HG03097 (cell line): ENCODE data around the gene ATP6V0A4.
"Not testable (repeated sequence)": the region's sequence is repeated elsewhere in the genome, so short reads cannot be mapped to it uniquely, and the experiment has no call there.

Source experiments
- ATAC-seq: cut with Tn5 transposase; IDR thresholded peaks from one replicate; pipeline ENCODE4 v1.9.1; 2021; ENCODE audit not compliant: unreplicated experiment, low FRiP score

ATP6V0A4 gene

GRCh38 chr7:138710536-138711385, 87.2 kb downstream of the ATP6V0A4 start:
- no peak for ATAC-seq

GRCh38 chr7:138705167-138705566, 92.8 kb downstream of the ATP6V0A4 start:
- ATAC-seq: no peak

GRCh38 chr7:138701537-138701923, 96.5 kb downstream of the ATP6V0A4 start:
- ATAC-seq: no peak

DNA sequence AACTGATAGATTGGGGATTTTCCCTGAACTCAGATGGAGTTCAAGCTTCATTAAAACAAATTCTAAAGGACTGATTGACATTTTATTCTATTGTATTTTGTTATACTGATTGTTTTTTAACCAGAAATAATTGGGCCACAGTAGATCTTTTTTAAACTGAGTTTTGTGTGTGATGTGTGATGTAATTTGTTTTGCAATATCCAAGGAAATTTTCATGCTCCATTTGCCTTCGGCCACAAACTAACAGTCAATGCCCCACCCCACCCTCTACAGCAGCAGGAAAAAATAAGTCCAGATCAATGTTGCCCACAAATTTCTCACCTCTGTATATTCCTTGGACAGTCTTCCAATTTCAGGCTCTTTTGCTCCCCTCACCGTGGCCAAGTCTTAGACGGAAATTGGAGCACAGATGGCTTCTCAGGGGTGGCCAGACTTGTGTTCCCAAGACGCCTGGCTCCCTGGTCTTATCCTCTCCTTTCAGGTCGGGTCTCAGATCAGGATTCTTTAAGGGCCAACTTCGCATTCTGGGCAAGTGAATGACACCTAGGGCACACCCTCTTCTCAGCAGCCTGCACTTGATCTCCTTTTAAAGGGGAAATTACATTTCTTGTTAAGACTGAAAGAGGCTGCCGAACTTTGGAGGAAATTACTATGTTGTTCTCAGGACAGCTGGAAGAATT, 97.0 kb downstream of the ATP6V0A4 start, which contains the start of gene SVOPL:
Gene SVOPL (minus strand): TSS at position 506 of the 680 bp plus-strand sequence. CDS start 22,317 bp downstream, outside the sequence.
- no peak for ATAC-seq

GRCh38 chr7:138699661-138700060, 98.3 kb downstream of the ATP6V0A4 start:
- no peak for ATAC-seq

DNA sequence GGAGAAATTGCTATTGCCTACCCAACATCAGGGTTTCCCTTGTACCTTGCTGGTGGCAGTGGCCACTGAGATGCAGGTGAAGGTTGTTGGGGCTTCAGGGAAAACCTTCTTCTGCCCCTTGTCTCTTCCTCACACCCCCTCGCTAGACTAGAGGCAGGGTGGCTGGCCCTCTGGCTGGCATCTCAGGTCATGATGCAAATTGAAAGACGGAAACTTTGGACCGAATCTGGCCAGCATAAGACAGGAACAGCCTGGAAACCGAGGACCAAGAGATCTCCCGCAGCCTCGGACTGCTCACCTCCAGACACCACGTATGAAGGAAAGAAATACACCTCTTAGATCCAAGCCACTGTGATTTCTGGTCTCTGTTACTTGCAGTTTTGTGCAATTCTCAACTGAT, 99.7 kb downstream of the ATP6V0A4 start:
- no peak for ATAC-seq

DNA sequence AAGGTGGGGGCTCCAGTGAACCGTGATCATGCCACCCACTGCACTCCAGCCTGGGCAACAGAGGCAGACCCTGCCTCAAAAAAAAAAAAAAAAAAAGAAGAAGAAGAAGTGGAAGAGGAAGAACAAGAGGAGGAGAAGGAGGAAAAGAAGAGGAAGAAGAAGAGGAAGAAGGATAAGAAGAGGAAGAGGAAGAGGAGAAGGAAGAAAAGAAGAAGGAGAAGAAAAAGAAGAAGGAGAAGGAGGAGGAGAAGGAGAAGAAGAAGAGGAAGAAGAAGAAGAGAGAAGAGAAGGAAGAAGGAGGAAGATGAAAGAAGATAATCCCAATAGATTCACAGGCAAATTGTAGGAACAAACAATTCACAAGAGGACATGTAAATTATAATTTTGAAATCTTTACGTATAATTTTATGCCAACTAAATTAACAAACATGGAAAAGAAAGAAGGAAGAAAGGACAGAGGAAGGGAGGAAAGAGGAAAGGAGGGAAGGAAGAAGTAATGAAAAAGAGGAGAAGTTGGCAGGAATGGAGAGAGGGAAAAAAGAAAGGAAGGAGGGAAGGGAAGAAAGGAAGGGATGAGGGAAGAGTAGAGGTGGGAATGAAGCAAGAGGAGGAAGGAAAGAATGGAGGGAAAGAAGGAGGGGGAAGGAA, 100.3 kb downstream of the ATP6V0A4 start:
- no peak for ATAC-seq

- ATAC-seq: not testable (repeated sequence)
Observed at GRCh38 chr7:138695776-138696175, 102.2 kb downstream of the ATP6V0A4 start.

- no peak for ATAC-seq
Observed at GRCh38 chr7:138695106-138695505, 102.9 kb downstream of the ATP6V0A4 start.

DNA sequence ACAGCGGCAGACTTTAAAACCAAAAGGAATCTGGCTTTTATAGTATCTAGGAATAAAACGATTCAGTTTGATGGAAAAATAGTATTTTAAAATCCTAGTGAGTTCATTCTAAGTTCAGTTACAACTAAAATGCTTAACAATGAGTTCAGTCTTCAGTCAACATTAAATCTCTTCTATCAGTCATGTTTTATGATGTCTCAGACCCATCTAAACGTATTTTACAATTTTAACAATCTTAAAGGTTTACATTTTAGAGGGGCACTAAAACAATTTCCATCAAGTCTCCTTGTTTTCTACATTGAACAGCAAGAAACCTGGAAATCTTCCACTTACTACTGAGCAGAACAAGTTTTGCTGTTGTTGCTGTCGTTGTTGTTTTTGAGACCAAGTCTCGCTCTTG, 106.8 kb downstream of the ATP6V0A4 start:
- ATAC-seq: no peak

DNA sequence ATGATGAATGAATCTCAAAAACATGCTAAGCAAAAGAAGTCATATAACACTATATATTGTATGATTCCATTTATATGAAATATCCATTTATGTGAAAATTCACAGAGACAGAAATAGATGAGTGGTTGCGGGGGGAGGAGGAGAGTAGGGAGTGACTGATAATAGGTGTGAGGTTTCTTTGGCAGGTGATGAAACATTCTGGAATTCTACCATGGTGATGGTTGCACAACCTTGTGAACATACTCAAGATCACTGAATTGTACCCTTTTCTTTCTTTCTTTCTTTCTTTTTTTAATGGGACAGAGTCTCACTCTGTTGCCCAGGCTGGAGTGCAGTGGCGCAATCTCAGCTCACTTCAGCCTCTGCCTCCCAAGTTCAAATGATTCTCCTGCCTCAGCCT, 107.5 kb downstream of the ATP6V0A4 start:
- no peak for ATAC-seq

GRCh38 chr7:138688037-138688436, 110.0 kb downstream of the ATP6V0A4 start:
- not testable (repeated sequence) for ATAC-seq

- no peak for ATAC-seq
Observed at GRCh38 chr7:138684340-138684739, 113.7 kb downstream of the ATP6V0A4 start.

- no peak for ATAC-seq
Observed at GRCh38 chr7:138679793-138680192, 118.2 kb downstream of the ATP6V0A4 start.

DNA sequence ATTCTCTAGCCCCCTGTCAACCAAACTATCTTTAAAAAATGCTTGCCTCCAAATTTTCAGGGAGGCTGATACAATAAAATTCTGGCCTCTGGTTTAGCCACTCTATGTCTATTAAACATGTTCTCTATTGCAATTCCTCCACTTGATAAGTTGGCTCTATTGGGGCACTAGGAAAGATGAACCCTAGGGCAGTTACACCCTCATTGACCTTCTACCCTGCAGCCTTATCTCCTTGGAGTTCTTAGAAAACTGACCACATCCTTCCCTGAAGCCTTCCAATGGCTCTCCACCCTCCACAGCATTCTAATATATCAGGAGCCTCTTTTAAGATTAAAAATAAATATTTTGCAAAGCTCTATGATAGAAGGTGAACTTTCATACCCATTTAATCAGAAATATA, 127.4 kb downstream of the ATP6V0A4 start:
- ATAC-seq: no peak

DNA sequence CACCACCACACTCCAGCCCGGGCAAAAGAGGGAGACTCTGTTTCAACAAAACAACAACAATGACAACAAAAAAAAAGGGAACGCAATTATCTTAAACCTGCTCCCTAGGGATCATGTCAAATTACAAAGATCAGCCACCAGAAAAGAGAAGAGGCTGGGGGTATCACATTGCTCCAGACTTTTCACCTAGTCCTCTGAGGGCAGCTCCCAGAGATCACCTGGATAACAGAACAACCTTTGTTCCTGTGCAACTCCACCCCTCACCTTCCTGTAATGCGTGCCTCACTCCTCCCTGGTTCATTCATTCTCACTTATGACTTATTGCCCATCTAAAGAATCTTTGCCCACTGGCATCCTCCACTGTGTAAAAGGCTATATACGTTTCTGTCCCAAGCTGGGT, 128.6 kb downstream of the ATP6V0A4 start:
- no peak for ATAC-seq

- ATAC-seq: no peak
Observed at GRCh38 chr7:138668946-138669345, 129.1 kb downstream of the ATP6V0A4 start.

- ATAC-seq: no peak
Observed at GRCh38 chr7:138668229-138668596, 129.8 kb downstream of the ATP6V0A4 start.

- ATAC-seq: no peak
Observed at GRCh38 chr7:138667535-138668228, 130.3 kb downstream of the ATP6V0A4 start.

DNA sequence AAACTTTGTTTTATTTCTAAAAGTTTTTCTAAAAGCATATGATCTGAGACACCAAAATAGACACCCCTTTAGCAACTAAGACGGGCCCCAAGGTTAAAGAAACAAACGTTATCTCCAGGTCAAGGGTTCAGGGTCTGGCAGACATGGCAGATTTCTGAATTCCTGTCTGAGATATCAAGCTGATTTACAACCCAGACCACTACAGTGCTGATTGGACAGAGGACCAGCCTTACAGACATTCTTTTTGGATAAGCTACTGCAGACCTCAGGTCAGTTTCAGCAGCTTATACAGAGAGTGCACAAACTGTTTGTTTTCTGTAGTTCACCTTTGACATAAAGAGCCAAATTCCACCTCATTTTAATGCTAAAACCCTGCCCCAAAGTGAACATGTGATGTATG, 131.6 kb downstream of the ATP6V0A4 start:
- ATAC-seq: no peak

- ATAC-seq: no peak
Observed at GRCh38 chr7:138665669-138666140, 132.3 kb downstream of the ATP6V0A4 start.
